T47D (cell line): ENCODE results near the gene HIVEP3.

Source experiments
- DNase-seq, 2 experiments: peaks; one replicate each; pipeline versions ENCODE4 v3.0.0 to v3.0.0-alpha.2; 2011 to 2012; ENCODE audit warnings: low read depth in 1 of 2, low spot score in 1 of 2
- JUND ChIP-seq: IDR thresholded peaks from 2 replicates; pipeline ENCODE4 v1.6.1; 2012; ENCODE audit warnings: low read depth
- in situ Hi-C: cut with HindIII; loops from 2 replicates; pipeline ENCODE4 v1.10.0; 2016; ENCODE audit warnings: low sequenced_read_pairs, low pct_unique_long_range_greater_than_20kb

Gene HIVEP3

GRCh38 chr1:41493117-41493536, 425.6 kb downstream of the HIVEP3 start:
- in situ Hi-C loops, result no loop called here
- TF ChIP-seq JUND, result no peak
- DNase-seq, result no peak

- in situ Hi-C loops, result no loop called here
- TF ChIP-seq JUND, result no peak
- peak in 1 of 2 experiments; percentile 57 for DNase-seq
These were observed 426.3 kb downstream of the HIVEP3 start for GRCh38 chr1:41492341-41492848.

GRCh38 chr1:41490911-41491310, 427.8 kb downstream of the HIVEP3 start:
- in situ Hi-C loops, result no loop called here
- no peak for TF ChIP-seq JUND
- no peak for DNase-seq

- no peak for TF ChIP-seq JUND
- no peak for DNase-seq
- in situ Hi-C loops, result no loop called here
These were observed 429.2 kb downstream of the HIVEP3 start for GRCh38 chr1:41489561-41489960.

GRCh38 chr1:41488040-41488951, 430.4 kb downstream of the HIVEP3 start:
- in situ Hi-C loops, result no loop called here
- DNase-seq, result no peak
- no peak for TF ChIP-seq JUND

GRCh38 chr1:41487126-41488039, 431.3 kb downstream of the HIVEP3 start:
- in situ Hi-C loops, result no loop called here
- no peak for DNase-seq
- no peak for TF ChIP-seq JUND

- TF ChIP-seq JUND, result no peak
- DNase-seq, result no peak
- in situ Hi-C loops, result no loop called here
These were observed 432.2 kb downstream of the HIVEP3 start for GRCh38 chr1:41486371-41487125.

- DNase-seq, result no peak
- no peak for TF ChIP-seq JUND
- in situ Hi-C loops, result no loop called here
These were observed 432.7 kb downstream of the HIVEP3 start for GRCh38 chr1:41486053-41486370.

- DNase-seq, result no peak
- no peak for TF ChIP-seq JUND
- in situ Hi-C loops, result no loop called here
These were observed 433.1 kb downstream of the HIVEP3 start for GRCh38 chr1:41485605-41486004.

- in situ Hi-C loops, result no loop called here
- DNase-seq, result peak in 1 of 2 experiments; percentile 71
- no peak for TF ChIP-seq JUND
These were observed 434.1 kb downstream of the HIVEP3 start, which contains the start of gene EDN2 for GRCh38 chr1:41484402-41485241. Gene EDN2, minus strand, starts transcription at chr1:41484683. Its CDS starts 82 bp downstream, at chr1:41484601.

GRCh38 chr1:41483960-41484401, 434.7 kb downstream of the HIVEP3 start:
- in situ Hi-C loops, result no loop called here
- DNase-seq, result no peak
- TF ChIP-seq JUND, result no peak
